ENCODE data around the gene LAMC1. TPM values are rescaled to one million over a fixed set of nuclear protein-coding genes. Genes with fewer than 3 reads are reported as not detected.
A peak's percentile ranks its signal among the peaks of the same experiment; 100 is the strongest.

The LAMC1 gene
- total RNA-seq, 1 donor from 2014 or later, result 449 TPM

DNA sequence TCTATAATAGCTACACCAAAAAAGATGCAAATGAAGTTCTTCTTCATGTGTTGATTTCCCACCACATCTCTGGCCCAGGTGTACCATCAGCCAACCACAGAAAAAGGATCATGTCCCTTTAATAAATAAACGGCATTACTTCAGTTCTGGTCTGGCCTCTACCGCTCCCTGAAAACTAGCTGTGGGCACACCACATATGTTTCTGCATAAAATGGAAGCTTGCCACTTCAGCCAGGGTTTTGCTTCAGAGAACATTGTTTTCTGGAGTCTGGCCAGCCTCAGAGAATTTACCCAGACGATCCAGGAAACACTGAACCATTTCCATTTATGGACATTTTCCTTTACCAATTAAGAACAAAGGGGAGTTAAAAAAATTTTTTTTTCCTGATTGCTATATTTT lies 157.0 kb downstream of the LAMC1 start:
- Mint-ChIP-seq H3K27me3 (ENCODE audit: low read depth) (no peaks in the 10 kb centered on the region), H3K36me3 (ENCODE audit: low read depth) (no peaks in the 10 kb centered on the region), H3K4me1 (ENCODE audit: low read depth) (peaks cover 52% of the 10 kb centered on the region), H3K27ac (ENCODE audit: unreplicated experiment) (peak overlapping the region; percentile 93), H3K9me3 (ENCODE audit: low read depth) (no peaks in the 10 kb centered on the region), H3K4me3 (ENCODE audit: unreplicated experiment) (peak overlapping the region; percentile 43)
- no peak for DNase-seq (ENCODE audit: low spot score)
- TF ChIP-seq, protein P1, sequence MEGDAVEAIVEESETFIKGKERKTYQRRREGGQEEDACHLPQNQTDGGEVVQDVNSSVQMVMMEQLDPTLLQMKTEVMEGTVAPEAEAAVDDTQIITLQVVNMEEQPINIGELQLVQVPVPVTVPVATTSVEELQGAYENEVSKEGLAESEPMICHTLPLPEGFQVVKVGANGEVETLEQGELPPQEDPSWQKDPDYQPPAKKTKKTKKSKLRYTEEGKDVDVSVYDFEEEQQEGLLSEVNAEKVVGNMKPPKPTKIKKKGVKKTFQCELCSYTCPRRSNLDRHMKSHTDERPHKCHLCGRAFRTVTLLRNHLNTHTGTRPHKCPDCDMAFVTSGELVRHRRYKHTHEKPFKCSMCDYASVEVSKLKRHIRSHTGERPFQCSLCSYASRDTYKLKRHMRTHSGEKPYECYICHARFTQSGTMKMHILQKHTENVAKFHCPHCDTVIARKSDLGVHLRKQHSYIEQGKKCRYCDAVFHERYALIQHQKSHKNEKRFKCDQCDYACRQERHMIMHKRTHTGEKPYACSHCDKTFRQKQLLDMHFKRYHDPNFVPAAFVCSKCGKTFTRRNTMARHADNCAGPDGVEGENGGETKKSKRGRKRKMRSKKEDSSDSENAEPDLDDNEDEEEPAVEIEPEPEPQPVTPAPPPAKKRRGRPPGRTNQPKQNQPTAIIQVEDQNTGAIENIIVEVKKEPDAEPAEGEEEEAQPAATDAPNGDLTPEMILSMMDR (IDR thresholded peaks at IDR 0.05), result no peak

DNA sequence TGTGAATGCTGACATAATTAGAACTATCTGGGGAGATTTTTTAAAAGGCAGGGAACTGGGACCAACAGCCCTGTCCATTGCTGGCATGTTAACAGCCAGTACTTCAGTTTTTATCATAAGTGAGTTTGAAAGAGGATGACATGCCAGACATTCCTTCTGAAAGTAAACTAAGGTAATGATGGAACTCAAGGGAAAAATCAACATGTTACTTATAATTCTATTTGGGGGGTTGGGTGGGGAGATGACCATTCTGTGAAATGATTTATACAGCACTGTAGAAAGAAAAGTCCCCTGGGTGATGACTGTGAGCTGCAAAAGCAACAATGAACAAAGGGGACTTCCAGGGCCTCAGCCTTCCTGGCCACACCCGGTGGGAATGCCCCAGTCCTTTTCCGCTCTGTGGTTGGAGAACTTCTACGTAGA lies 157.4 kb downstream of the LAMC1 start:
- DNase-seq (ENCODE audit: low spot score), result no peak
- Mint-ChIP-seq H3K9me3 (ENCODE audit: low read depth) (no peaks in the 10 kb centered on the region), H3K36me3 (ENCODE audit: low read depth) (no peaks in the 10 kb centered on the region), H3K4me1 (ENCODE audit: low read depth) (peaks cover 54% of the 10 kb centered on the region), H3K4me3 (ENCODE audit: unreplicated experiment) (peak overlapping the region; percentile 43), H3K27ac (ENCODE audit: unreplicated experiment) (peak overlapping the region; percentile 93), H3K27me3 (ENCODE audit: low read depth) (no peaks in the 10 kb centered on the region)
- TF ChIP-seq, protein P1 (IDR thresholded peaks at IDR 0.05), result no peak

DNA sequence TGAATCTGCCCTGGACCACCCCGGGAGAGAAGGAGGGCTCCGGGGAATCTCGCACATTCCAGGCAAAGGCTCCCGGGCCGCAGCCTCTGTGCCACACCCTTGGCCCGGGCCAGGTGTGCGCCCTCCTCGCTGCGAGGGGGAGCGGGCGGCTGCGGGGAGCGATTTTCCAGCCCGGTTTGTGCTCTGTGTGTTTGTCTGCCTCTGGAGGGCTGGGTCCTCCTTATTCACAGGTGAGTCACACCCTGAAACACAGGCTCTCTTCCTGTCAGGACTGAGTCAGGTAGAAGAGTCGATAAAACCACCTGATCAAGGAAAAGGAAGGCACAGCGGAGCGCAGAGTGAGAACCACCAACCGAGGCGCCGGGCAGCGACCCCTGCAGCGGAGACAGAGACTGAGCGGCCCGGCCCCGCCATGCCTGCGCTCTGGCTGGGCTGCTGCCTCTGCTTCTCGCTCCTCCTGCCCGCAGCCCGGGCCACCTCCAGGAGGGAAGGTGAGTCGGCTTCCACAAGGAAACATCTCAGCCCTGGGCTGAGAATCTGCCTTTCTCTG lies 162.8 kb downstream of the LAMC1 start, which contains the start of gene LAMC2:
LAMC2 (plus strand) TSS at position 324 of the 550 bp plus-strand sequence; CDS start at position 413, 89 bp downstream.
- H3K27me3 Mint-ChIP-seq (ENCODE audit: low read depth), result no peaks in the 10 kb centered on the region

DNA sequence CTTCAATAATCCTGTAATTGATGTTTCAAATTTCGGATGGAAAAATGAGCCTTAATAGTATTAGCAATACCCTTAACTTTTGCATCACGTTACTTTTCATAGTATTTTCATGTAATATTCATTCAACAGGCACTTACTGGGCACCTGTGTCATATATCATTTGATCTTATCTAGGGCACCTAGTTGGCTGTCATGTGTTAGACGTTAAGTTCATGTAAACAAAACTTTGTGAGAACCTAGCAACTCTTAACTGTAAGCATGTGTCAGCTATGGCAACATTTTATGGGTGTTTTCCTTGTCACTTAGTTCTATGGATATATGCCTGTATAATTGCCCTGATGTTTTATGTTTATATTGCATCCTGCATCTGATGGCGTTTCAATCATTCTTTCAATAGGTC lies 163.6 kb downstream of the LAMC1 start:
- Mint-ChIP-seq H3K27me3 (ENCODE audit: low read depth) (no peaks in the 10 kb centered on the region), H3K4me3 (ENCODE audit: unreplicated experiment) (no peak overlapping the region), H3K36me3 (ENCODE audit: low read depth) (no peaks in the 10 kb centered on the region), H3K4me1 (ENCODE audit: low read depth) (peaks cover 35% of the 10 kb centered on the region), H3K27ac (ENCODE audit: unreplicated experiment) (no peak overlapping the region), H3K9me3 (ENCODE audit: low read depth) (no peaks in the 10 kb centered on the region)
- TF ChIP-seq, protein P1 (IDR thresholded peaks at IDR 0.05), result no peak
- no peak for DNase-seq (ENCODE audit: low spot score)

More for the DNA sequence above, 162.8 kb downstream of the LAMC1 start, which contains the start of gene LAMC2:
- DNase-seq (ENCODE audit: low spot score), result no peak
- TF ChIP-seq, protein P1 (IDR thresholded peaks at IDR 0.05), result peak; percentile 76
- no peaks in the 10 kb centered on the region for H3K36me3 Mint-ChIP-seq (ENCODE audit: low read depth)
- H3K4me3 Mint-ChIP-seq (ENCODE audit: unreplicated experiment), result peak within 1 kb of the TSS; percentile 72
- peaks cover 29% of the 10 kb centered on the region for H3K4me1 Mint-ChIP-seq (ENCODE audit: low read depth)
- H3K9me3 Mint-ChIP-seq (ENCODE audit: low read depth), result no peaks in the 10 kb centered on the region
- peak within 1 kb of the TSS; percentile 61 for H3K27ac Mint-ChIP-seq (ENCODE audit: unreplicated experiment)

DNA sequence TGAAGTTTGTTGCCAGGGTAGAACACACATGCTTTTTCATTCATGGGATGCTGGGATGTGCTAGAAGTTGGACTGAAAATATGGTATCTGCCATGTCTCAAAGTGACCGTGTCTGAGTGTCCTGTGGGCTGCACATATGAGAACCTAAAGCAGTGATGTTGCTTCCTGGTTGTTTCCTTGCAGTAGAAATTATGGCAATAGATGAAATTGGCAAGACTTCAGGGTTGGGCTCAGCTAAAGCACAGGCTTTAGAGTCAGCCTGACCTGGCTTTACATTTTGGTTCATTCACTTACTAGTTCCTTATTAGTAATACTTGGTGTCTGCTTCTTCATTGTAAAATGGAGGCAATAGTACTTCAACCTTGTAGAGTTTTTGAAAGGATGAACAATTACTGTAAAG lies 165.0 kb downstream of the LAMC1 start:
- Mint-ChIP-seq H3K4me1 (ENCODE audit: low read depth) (peaks cover 46% of the 10 kb centered on the region), H3K36me3 (ENCODE audit: low read depth) (no peaks in the 10 kb centered on the region), H3K9me3 (ENCODE audit: low read depth) (no peaks in the 10 kb centered on the region), H3K27me3 (ENCODE audit: low read depth) (no peaks in the 10 kb centered on the region), H3K4me3 (ENCODE audit: unreplicated experiment) (no peak overlapping the region), H3K27ac (ENCODE audit: unreplicated experiment) (no peak overlapping the region)
- DNase-seq (ENCODE audit: low spot score), result no peak
- TF ChIP-seq, protein P1 (IDR thresholded peaks at IDR 0.05), result no peak

Measured in chondrocyte (in vitro differentiated cells).